HepG2 (cell line): ENCODE results near the gene BARX2. TPM values are rescaled to one million over a fixed set of nuclear protein-coding genes. Genes with fewer than 3 reads are reported as not detected.

Experiments
- ARID3A ChIP-seq: IDR thresholded peaks from 2 replicates; pipeline ENCODE4 v1.6.1; 2012; ENCODE audit warnings: low read depth, low read length, improper control_type of control experiment
- ARNT ChIP-seq: fragments of 450-650 bp; IDR thresholded peaks from 2 replicates; pipeline ENCODE4 v1.6.1; 2017
- CBX5 ChIP-seq: sonication (generic); formaldehyde crosslinking; IDR thresholded peaks from 2 replicates; pipeline ENCODE4 v1.4.0; 2020; ENCODE audit warnings: missing genetic modification reagents, borderline replicate concordance
- FOXA3 ChIP-seq: IDR thresholded peaks from 2 replicates; pipeline ENCODE4 v1.6.1; 2016; ENCODE audit warnings: missing genetic modification reagents, missing compliant biosample characterization
- GATAD2A ChIP-seq: IDR thresholded peaks from 2 replicates; pipeline ENCODE4 v1.6.1; 2016
- GLMP ChIP-seq: sonication (generic); formaldehyde crosslinking; IDR thresholded peaks from 2 replicates; pipeline ENCODE4 v1.9.0; 2021; ENCODE audit warnings: missing genetic modification reagents, mild to moderate bottlenecking, borderline replicate concordance
- GTF3A ChIP-seq: sonication (generic); formaldehyde crosslinking; conservative IDR thresholded peaks from 2 replicates; pipeline ENCODE4 v1.4.0; 2020; ENCODE audit warnings: mild to moderate bottlenecking, missing genetic modification reagents
- HNF4G ChIP-seq, 2 experiments: sonication (generic) in 1 of 2; formaldehyde crosslinking in 1 of 2; IDR thresholded peaks; 2 replicates each; pipeline versions ENCODE4 v1.4.0 to v1.6.1; 2011 to 2020; ENCODE audit warnings: borderline replicate concordance in 2 of 2, low read depth in 2 of 2, mild to moderate bottlenecking in 2 of 2, low read length in 1 of 2, missing genetic modification reagents in 1 of 2, moderate library complexity in 1 of 2
- HNRNPH1 ChIP-seq: fragments of 200-400 bp; formaldehyde crosslinking; optimal IDR thresholded peaks from 2 replicates; pipeline ENCODE3; 2017; ENCODE audit warnings: mild to moderate bottlenecking, low read depth, low read length
- MEF2D ChIP-seq: sonication (generic); formaldehyde crosslinking; IDR thresholded peaks from 2 replicates; pipeline ENCODE4 v1.5.1; 2020; ENCODE audit warnings: mild to moderate bottlenecking, missing genetic modification reagents
- MIER3 ChIP-seq: IDR thresholded peaks from 2 replicates; pipeline ENCODE4 v1.6.1; 2016; ENCODE audit warnings: missing compliant biosample characterization, borderline replicate concordance
- MYC ChIP-seq: sonication (generic); formaldehyde crosslinking; IDR thresholded peaks from 2 replicates; pipeline ENCODE4 v1.9.0; 2021; ENCODE audit warnings: missing genetic modification reagents, borderline replicate concordance
- MYPOP ChIP-seq: sonication (generic); formaldehyde crosslinking; IDR thresholded peaks from 2 replicates; pipeline ENCODE4 v1.8.1; 2023; ENCODE audit warnings: mild to moderate bottlenecking, moderate library complexity, missing genetic modification reagents
- NFIB ChIP-seq: sonication (generic); formaldehyde crosslinking; IDR thresholded peaks from 2 replicates; pipeline ENCODE4 v1.9.0; 2021; ENCODE audit warnings: missing genetic modification reagents, mild to moderate bottlenecking, borderline replicate concordance
- NR2F6 ChIP-seq, 2 experiments: IDR thresholded peaks; 2 replicates each; pipeline ENCODE4 v1.6.1; 2016; ENCODE audit warnings: antibody characterized with exemption in 1 of 2, mild to moderate bottlenecking in 1 of 2
- RAD21 ChIP-seq: fragments of 450-650 bp; formaldehyde crosslinking; IDR thresholded peaks from 2 replicates; pipeline ENCODE4 v1.5.0; 2020; ENCODE audit warnings: mild to moderate bottlenecking
- TCF7 ChIP-seq: sonication (generic); IDR thresholded peaks from 2 replicates; pipeline ENCODE4 v1.6.1; 2016; ENCODE audit warnings: antibody characterized with exemption, low read depth
- TEAD3 ChIP-seq: optimal IDR thresholded peaks from 2 replicates; pipeline ENCODE3; 2016; ENCODE audit warnings: borderline replicate concordance
- TFDP2 ChIP-seq: sonication (generic); formaldehyde crosslinking; IDR thresholded peaks from 2 replicates; pipeline ENCODE4 v1.4.0; 2020; ENCODE audit warnings: missing genetic modification reagents
- TSC22D2 ChIP-seq: sonication (generic); formaldehyde crosslinking; IDR thresholded peaks from 2 replicates; pipeline ENCODE4 v1.5.1; 2020; ENCODE audit warnings: missing genetic modification reagents, mild to moderate bottlenecking, borderline replicate concordance
- YY1 ChIP-seq: IDR thresholded peaks from 2 replicates; pipeline ENCODE4 v1.6.1; 2011; ENCODE audit warnings: low read length, low read depth, moderate library complexity, mild to moderate bottlenecking; ENCODE audit not compliant: insufficient read depth, insufficient replicate concordance
- ZNF431 ChIP-seq: sonication (generic); formaldehyde crosslinking; IDR thresholded peaks from 2 replicates; pipeline ENCODE4 v1.9.0; 2022; ENCODE audit warnings: missing genetic modification reagents, low read depth, mild to moderate bottlenecking, borderline replicate concordance
- ZNF710 ChIP-seq: sonication (generic); formaldehyde crosslinking; IDR thresholded peaks from 2 replicates; pipeline ENCODE4 v1.5.0; 2020; ENCODE audit warnings: mild to moderate bottlenecking, missing genetic modification reagents, borderline replicate concordance
- polyA plus RNA-seq, 8 experiments: library from polyadenylated mRNA; depleted of rRNA in 3 of 8; stranded (reverse) in 7 of 8; unstranded in 1 of 8; fragments of >200 nt; fragmentation: Illumina TruSeq in 4 of 8; extraction: Trizol in 4 of 8; gene quantifications; 2 replicates each; pipeline versions ENCODE4 v1.2.1 to v1.2.3, GENCODE V29; 2011 to 2016; ENCODE audit warnings: low read depth in 4 of 8, missing spikeins in 1 of 8, mixed read lengths in 1 of 8; ENCODE audit not compliant: insufficient read depth in 1 of 8
- total RNA-seq, 5 experiments: library from RNA; depleted of rRNA; stranded (reverse); fragments of >200 nt; fragmentation: Illumina TruSeq; extraction: Trizol; gene quantifications; 2 replicates each; pipeline ENCODE4 v1.2.3, GENCODE V29; 2016; ENCODE audit warnings: low read depth in 1 of 5

The BARX2 gene
- total and polyA plus RNA-seq, 2 of the 13 experiments (the other 11 are each of a cell fraction or from before 2014, with no cell fraction given), result not detected

GRCh38 chr11:129331871-129332274, 43.8 kb upstream of the BARX2 start (continued):
- TF ChIP-seq MEF2D (CRISPR knock-in tag) (0 out of 2 replicates have a peak, but pooled peaks have one; percentile 14), NR2F6 (IDR thresholded peaks at IDR 0.05) (no peak), NR2F6 (CRISPR knock-in tag; IDR thresholded peaks at IDR 0.05) (peak; percentile 57; the same call in 1 of the 2 replicates), HNF4G (IDR thresholded peaks at IDR 0.05; ENCODE audit: borderline replicate concordance, low read depth, low read length) (no peak), HNF4G (CRISPR knock-in tag; IDR thresholded peaks at IDR 0.05; ENCODE audit: borderline replicate concordance, low read depth) (0 out of 2 replicates have a peak, but pooled peaks have one; percentile 22), HNRNPH1 (no peak), TSC22D2 (CRISPR knock-in tag) (0 out of 2 replicates have a peak, but pooled peaks have one; percentile 42), ZNF710 (0 out of 2 replicates have a peak, but pooled peaks have one; percentile 34), GATAD2A (CRISPR knock-in tag) (peak; percentile 46), ZNF431 (CRISPR knock-in tag) (no peak), YY1 (peak; percentile 54), GLMP (CRISPR knock-in tag) (no peak), ARNT (no peak), RAD21 (CRISPR knock-in tag) (peak; percentile 95), ARID3A (0 out of 2 replicates have a peak, but pooled peaks have one; percentile 21), GTF3A (CRISPR knock-in tag) (no peak), TCF7 (no peak), CBX5 (CRISPR knock-in tag) (0 out of 2 replicates have a peak, but pooled peaks have one; percentile 30), MYC (CRISPR knock-in tag) (no peak; the same call in 1 of the 2 replicates), MIER3 (CRISPR knock-in tag) (peak; percentile 40; the same call in 1 of the 2 replicates), TFDP2 (no peak), NFIB (no peak), TEAD3 (CRISPR knock-in tag) (peak; percentile 27), FOXA3 (CRISPR knock-in tag) (peak; percentile 44; the same call in 1 of the 2 replicates), MYPOP (peak; percentile 25; the same call in 1 of the 2 replicates)
